ENCODE results near the gene MERTK.
"Not testable (repeated sequence)": the region's sequence is repeated elsewhere in the genome, so short reads cannot be mapped to it uniquely, and the experiment has no call there.

Gene MERTK

DNA sequence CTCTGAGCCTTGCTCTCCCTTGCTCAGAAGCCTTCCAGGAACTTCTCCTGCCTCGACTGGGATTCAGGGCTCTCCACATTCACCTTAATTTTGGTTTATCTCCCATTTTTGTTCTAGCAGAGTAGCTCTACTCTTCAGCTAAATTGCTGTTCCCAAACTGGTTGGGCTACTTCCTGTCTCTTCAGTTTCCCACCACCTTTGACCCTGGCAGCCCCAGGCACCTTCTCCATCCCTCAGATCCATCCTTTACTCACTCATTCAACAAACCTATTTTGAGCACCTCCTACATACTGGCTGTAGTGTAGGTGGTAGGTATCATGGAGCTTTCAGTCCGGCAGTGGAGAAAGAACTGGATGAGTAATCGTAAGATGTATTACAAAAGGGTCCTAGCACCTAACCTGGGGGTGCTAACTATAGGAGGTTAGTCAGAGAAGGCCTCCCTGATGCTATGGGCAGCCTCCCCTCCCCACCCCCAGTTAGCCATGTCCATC, 26.3 kb downstream of the MERTK start:
- H3K4me3 ChIP-seq (ENCODE audit: low read depth, low read length): no peak overlapping the region
- no peak for TF ChIP-seq CTCF (IDR thresholded peaks at IDR 0.05; ENCODE audit: control insufficient read depth, extremely low read depth, insufficient read depth)
- no peak for DNase-seq (ENCODE audit: low read depth)

DNA sequence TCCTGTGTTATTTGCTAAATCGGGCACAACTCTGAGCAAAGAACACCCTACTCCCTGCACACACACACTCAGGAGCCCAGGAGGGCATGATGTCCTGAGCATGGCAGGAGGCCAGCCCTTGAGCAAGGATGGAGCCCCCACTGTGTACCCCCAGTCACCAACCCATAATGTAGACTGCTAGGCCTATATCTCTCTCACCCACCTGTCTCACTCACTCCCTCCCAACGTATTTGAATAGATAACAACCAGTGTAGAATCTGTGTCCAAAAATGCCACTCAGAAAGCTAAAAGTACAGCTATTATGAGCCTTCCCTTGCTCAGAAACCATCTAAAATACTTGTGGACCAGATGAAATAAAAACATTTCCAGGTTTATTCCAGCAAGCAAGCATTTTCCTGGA, 29.3 kb downstream of the MERTK start:
- H3K4me3 ChIP-seq (ENCODE audit: low read depth, low read length): no peak overlapping the region
- no peak for TF ChIP-seq CTCF (IDR thresholded peaks at IDR 0.05; ENCODE audit: control insufficient read depth, extremely low read depth, insufficient read depth)
- no peak for DNase-seq (ENCODE audit: low read depth)

DNA sequence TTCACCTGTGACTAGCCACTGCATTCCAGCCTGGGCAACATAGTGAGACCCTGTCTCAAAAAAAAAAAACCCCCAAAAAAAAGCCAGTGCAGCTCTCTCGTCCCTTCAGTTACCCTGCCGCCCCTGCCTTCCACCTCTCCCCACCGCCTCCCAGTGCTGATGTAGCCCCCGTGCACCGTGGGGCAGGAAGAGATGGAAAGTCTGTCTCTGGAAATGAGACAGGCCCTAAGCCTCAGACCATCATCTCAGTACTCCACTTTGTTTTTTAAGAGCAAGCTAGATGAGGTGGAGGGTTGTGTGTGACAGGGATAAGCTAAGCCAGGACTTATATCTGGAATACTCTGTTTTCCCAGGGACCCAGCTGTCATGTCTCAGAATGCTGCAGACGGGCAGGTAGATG, 32.0 kb downstream of the MERTK start:
- TF ChIP-seq CTCF (IDR thresholded peaks at IDR 0.05; ENCODE audit: control insufficient read depth, extremely low read depth, insufficient read depth): no peak
- H3K4me3 ChIP-seq (ENCODE audit: low read depth, low read length): no peak overlapping the region
- no peak for DNase-seq (ENCODE audit: low read depth)

DNA sequence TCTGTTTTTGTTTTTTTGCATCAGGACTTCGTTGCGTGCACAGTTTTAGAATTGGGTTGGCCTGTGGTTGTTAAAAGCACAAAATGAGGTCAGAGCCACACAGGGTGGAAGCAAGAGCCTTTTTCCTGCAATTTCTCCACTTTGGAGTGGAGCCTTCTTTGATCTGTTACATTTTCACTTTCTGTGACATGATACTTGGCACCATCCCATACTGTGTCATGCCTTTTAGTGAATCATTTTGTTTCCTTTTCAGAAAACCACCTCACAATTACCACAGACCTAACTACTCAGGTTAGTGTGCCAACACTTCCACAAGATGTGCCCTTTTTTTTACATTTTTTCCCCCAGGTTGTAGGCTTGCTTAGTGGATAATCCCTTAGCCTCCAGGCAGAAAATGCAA, 32.5 kb downstream of the MERTK start:
- no peak for DNase-seq (ENCODE audit: low read depth)
- H3K4me3 ChIP-seq (ENCODE audit: low read depth, low read length): no peak overlapping the region
- TF ChIP-seq CTCF (IDR thresholded peaks at IDR 0.05; ENCODE audit: control insufficient read depth, extremely low read depth, insufficient read depth): no peak

GRCh38 chr2:111932841-111933291, 34.5 kb downstream of the MERTK start:
- no peak for DNase-seq (ENCODE audit: low read depth)
- no peak for TF ChIP-seq CTCF (IDR thresholded peaks at IDR 0.05; ENCODE audit: control insufficient read depth, extremely low read depth, insufficient read depth)
- H3K4me3 ChIP-seq (ENCODE audit: low read depth, low read length): no peak overlapping the region

GRCh38 chr2:111933900-111934299, 35.5 kb downstream of the MERTK start:
- H3K4me3 ChIP-seq (ENCODE audit: low read depth, low read length); DNase-seq (ENCODE audit: low read depth): not testable (repeated sequence)

DNA sequence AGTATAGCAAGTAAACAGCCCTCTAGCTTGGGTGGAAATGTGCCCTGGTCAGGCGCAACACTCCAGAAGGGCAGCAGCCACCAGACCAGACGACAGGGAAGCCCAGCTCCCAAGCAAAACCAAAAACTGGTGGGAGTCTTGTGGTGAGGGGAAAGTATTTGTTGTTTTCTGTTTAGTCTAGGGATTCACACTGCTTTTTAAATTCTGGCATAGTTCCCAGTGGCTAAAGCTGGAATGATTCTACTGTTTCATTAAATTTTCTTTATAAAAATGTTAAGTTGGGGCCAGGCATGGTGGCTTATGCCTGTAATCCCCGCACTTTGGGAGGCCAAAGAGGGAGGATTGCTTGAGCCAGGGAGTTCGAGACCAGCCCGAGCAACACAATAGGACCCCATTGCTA, 38.5 kb downstream of the MERTK start:
- no peak for TF ChIP-seq CTCF (IDR thresholded peaks at IDR 0.05; ENCODE audit: control insufficient read depth, extremely low read depth, insufficient read depth)
- H3K4me3 ChIP-seq (ENCODE audit: low read depth, low read length): no peak overlapping the region
- DNase-seq (ENCODE audit: low read depth): no peak
